Measurements from ENCODE around the gene MBOAT2. TPM values are rescaled to one million over a fixed set of nuclear protein-coding genes. Genes with fewer than 3 reads are reported as not detected.

The MBOAT2 gene
- polyA plus RNA-seq, 1 donor (not counting 4 experiments of a cell fraction or from before 2014, with no cell fraction given): 121 TPM

- Histone ChIP-seq H3K9me1 (ENCODE audit: control insufficient read depth, extremely low read depth, insufficient read depth, low read length) (no peaks in the 10 kb centered on the region), H3K79me2 (ENCODE audit: control insufficient read depth, insufficient read depth, low read length) (no peaks in the 10 kb centered on the region), H3K9me3 (ENCODE audit: control insufficient read depth, low read depth, low read length) (no peaks in the 10 kb centered on the region), H3K4me1 (ENCODE audit: control insufficient read depth, extremely low read depth, insufficient read depth, low read length) (peaks cover 3% of the 10 kb centered on the region), H3K4me3 (ENCODE audit: control insufficient read depth in 2 of 3, extremely low read depth in 1 of 3, insufficient read depth in 2 of 3, low read depth in 1 of 3, low read length in 3 of 3) (no peak overlapping the region), H3K9ac (ENCODE audit: control insufficient read depth, extremely low read depth, insufficient read depth, low read length) (no peak overlapping the region), H3K27ac (ENCODE audit: control insufficient read depth, insufficient read depth, low read length) (no peak overlapping the region), H3K4me2 (ENCODE audit: control insufficient read depth, extremely low read depth, insufficient read depth, low read depth, low read length) (no peak overlapping the region), H3K27me3 (ENCODE audit: control insufficient read depth, extremely low read depth, insufficient read depth, low read length) (no peaks in the 10 kb centered on the region), H2AFZ (ENCODE audit: control insufficient read depth, low read length) (no peak overlapping the region), H3K36me3 (ENCODE audit: control insufficient read depth in 2 of 2, extremely low read depth in 1 of 2, insufficient read depth in 2 of 2, low read length in 2 of 2) (peaks cover 0 to 4% of the 10 kb centered on the region in 2 experiments), H4K20me1 (ENCODE audit: control insufficient read depth, extremely low read depth, insufficient read depth, low read length) (no peaks in the 10 kb centered on the region)
- no peak for TF ChIP-seq EZH2 (IDR thresholded peaks at IDR 0.05; ENCODE audit: low read length)
- TF ChIP-seq, protein P1, sequence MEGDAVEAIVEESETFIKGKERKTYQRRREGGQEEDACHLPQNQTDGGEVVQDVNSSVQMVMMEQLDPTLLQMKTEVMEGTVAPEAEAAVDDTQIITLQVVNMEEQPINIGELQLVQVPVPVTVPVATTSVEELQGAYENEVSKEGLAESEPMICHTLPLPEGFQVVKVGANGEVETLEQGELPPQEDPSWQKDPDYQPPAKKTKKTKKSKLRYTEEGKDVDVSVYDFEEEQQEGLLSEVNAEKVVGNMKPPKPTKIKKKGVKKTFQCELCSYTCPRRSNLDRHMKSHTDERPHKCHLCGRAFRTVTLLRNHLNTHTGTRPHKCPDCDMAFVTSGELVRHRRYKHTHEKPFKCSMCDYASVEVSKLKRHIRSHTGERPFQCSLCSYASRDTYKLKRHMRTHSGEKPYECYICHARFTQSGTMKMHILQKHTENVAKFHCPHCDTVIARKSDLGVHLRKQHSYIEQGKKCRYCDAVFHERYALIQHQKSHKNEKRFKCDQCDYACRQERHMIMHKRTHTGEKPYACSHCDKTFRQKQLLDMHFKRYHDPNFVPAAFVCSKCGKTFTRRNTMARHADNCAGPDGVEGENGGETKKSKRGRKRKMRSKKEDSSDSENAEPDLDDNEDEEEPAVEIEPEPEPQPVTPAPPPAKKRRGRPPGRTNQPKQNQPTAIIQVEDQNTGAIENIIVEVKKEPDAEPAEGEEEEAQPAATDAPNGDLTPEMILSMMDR (optimal IDR thresholded peaks at IDR 0.05 in 1 of 3, IDR thresholded peaks at IDR 0.05 in 1 of 3, conservative IDR thresholded peaks at IDR 0.05 in 1 of 3; ENCODE audit: extremely low read depth in 1 of 3, insufficient read depth in 2 of 3, low read length in 3 of 3): no peak
- DNase-seq (ENCODE audit: low read depth, low spot score) (no peak), FAIRE-seq (no peak)
- dilution Hi-C loops (cut with MboI; ENCODE audit: extremely low pct_ligation_motif_present, low sequenced_read_pairs): no loop called here
Observed at GRCh38 chr2:8821276-8822217, 181.9 kb downstream of the MBOAT2 start.

DNA sequence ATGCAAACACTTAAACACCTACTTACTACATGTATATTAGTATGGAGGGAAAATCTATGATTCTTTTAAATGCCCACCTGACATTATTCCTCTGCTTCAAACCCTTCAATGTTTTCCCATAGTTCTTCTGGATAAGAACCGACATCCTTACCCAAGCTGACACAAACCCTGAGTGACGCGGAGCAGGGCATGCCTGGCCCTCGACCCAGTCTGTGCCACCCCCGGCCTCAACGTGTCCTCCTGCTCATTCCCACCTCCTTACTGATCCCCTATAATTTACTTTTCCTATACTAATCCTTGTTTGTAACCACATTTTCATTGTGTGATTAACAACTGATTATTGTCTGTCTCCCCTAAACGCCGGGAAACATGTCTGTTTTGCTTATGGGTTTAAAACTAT lies 183.5 kb downstream of the MBOAT2 start:
- no peak for TF ChIP-seq EZH2 (IDR thresholded peaks at IDR 0.05; ENCODE audit: low read length)
- TF ChIP-seq, protein P1 (optimal IDR thresholded peaks at IDR 0.05 in 1 of 3, IDR thresholded peaks at IDR 0.05 in 1 of 3, conservative IDR thresholded peaks at IDR 0.05 in 1 of 3; ENCODE audit: extremely low read depth in 1 of 3, insufficient read depth in 2 of 3, low read length in 3 of 3): no peak

More for the DNA sequence above, 183.5 kb downstream of the MBOAT2 start:
- no peak overlapping the region for H3K27ac ChIP-seq (ENCODE audit: control insufficient read depth, insufficient read depth, low read length)
- H3K4me1 ChIP-seq (ENCODE audit: control insufficient read depth, extremely low read depth, insufficient read depth, low read length): peaks cover 3% of the 10 kb centered on the region
- no peaks in the 10 kb centered on the region for H4K20me1 ChIP-seq (ENCODE audit: control insufficient read depth, extremely low read depth, insufficient read depth, low read length)
- no peak overlapping the region for H2AFZ ChIP-seq (ENCODE audit: control insufficient read depth, low read length)
- FAIRE-seq (no peak), DNase-seq (ENCODE audit: low read depth, low spot score) (no peak)
- no peaks in the 10 kb centered on the region for H3K27me3 ChIP-seq (ENCODE audit: control insufficient read depth, extremely low read depth, insufficient read depth, low read length)
- H3K4me3 ChIP-seq (ENCODE audit: control insufficient read depth in 2 of 3, extremely low read depth in 1 of 3, insufficient read depth in 2 of 3, low read depth in 1 of 3, low read length in 3 of 3): no peak overlapping the region
- peaks cover 0 to 4% of the 10 kb centered on the region in 2 experiments for H3K36me3 ChIP-seq (ENCODE audit: control insufficient read depth in 2 of 2, extremely low read depth in 1 of 2, insufficient read depth in 2 of 2, low read length in 2 of 2)
- no peak overlapping the region for H3K9ac ChIP-seq (ENCODE audit: control insufficient read depth, extremely low read depth, insufficient read depth, low read length)
- no peaks in the 10 kb centered on the region for H3K9me3 ChIP-seq (ENCODE audit: control insufficient read depth, low read depth, low read length)
- no peaks in the 10 kb centered on the region for H3K9me1 ChIP-seq (ENCODE audit: control insufficient read depth, extremely low read depth, insufficient read depth, low read length)
- dilution Hi-C loops (cut with MboI; ENCODE audit: extremely low pct_ligation_motif_present, low sequenced_read_pairs): no loop called here
- H3K4me2 ChIP-seq (ENCODE audit: control insufficient read depth, extremely low read depth, insufficient read depth, low read depth, low read length): no peak overlapping the region
- H3K79me2 ChIP-seq (ENCODE audit: control insufficient read depth, insufficient read depth, low read length): no peaks in the 10 kb centered on the region

All from keratinocyte (primary cell).